Measurements from ENCODE around the gene LGR6. TPM values are rescaled to one million over a fixed set of nuclear protein-coding genes. Genes with fewer than 3 reads are reported as not detected.

The LGR6 gene
- total RNA-seq, 2 experiments from 2014 or later = 0.08 TPM; not detected in 1

DNA sequence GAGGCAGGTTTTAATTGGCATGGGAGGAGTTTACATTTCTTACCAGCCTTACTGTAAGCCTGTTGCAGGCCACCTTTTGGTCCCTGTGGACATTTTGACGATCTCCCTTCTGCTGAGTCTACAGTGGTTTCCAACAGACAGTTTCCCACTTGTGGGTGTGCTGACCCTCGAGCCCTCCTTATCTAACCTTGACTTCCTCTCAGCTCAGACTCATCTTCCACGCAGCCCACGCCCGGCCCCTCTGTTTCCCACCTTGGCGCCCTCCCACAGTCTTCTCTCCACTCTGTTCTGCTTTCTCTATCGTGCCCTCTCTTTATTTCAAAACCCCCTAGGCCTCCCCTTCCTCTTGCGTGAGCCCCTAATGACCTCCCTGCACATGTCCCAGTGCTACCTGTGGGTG is 43.0 kb upstream of the LGR6 start:
- Mint-ChIP-seq H3K9me3 (ENCODE audit: insufficient read depth) (no peaks in the 10 kb centered on the region), H3K27me3 (ENCODE audit: low read depth) (no peaks in the 10 kb centered on the region), H3K4me1 (ENCODE audit: low read depth) (peaks cover 30% of the 10 kb centered on the region), H3K36me3 (ENCODE audit: low read depth) (peaks cover 67% of the 10 kb centered on the region), H3K27ac (peak overlapping the region; percentile 67), H3K4me3 (no peak overlapping the region)
- ATAC-seq = no peak
- DNase-seq = no peak
- POLR2A ChIA-PET = interaction anchor here (8.4 kb wide), 1 partner anchor 9 kb away, joined by 103 read pairs; the partner anchor contains the start of gene PTPN7
- CTCF ChIA-PET = interaction anchor here (1.0 kb wide), 1 partner anchor 34 kb away, joined by 3 read pairs; no protein-coding TSS in a partner anchor

DNA sequence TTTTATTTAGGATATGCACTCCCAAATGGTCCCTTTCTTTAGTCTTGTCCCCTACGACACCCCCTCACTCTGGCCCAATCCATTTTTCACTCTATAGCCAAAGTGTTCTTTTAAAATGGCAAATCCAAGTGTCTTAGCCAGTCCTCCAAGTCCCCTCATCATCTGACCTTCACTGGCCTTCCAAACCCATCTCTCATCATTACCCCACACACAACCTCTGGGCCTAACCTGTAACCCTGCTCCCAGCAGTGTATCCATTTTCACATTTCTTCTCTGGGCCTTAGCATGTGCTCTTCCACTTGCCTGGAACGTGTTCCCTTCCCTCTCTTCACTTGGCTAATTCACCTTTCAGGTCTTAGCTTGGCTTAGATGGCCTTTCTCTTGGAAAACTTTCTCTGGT is 42.6 kb upstream of the LGR6 start:
- Mint-ChIP-seq H3K27me3 (ENCODE audit: low read depth) (no peaks in the 10 kb centered on the region), H3K4me1 (ENCODE audit: low read depth) (peaks cover 31% of the 10 kb centered on the region), H3K4me3 (no peak overlapping the region), H3K9me3 (ENCODE audit: insufficient read depth) (no peaks in the 10 kb centered on the region), H3K27ac (peak overlapping the region; percentile 67), H3K36me3 (ENCODE audit: low read depth) (peaks cover 70% of the 10 kb centered on the region)
- DNase-seq (no peak), ATAC-seq (no peak)
- ChIA-PET CTCF (interaction anchor here (1.3 to 1.6 kb wide), 2 partner anchors 16 to 41 kb away, joined by 3 to 4 read pairs; no protein-coding TSS in a partner anchor), POLR2A (interaction anchor here (0.6 kb wide), 1 partner anchor 37 kb away, joined by 4 read pairs; no protein-coding TSS in a partner anchor)

DNA sequence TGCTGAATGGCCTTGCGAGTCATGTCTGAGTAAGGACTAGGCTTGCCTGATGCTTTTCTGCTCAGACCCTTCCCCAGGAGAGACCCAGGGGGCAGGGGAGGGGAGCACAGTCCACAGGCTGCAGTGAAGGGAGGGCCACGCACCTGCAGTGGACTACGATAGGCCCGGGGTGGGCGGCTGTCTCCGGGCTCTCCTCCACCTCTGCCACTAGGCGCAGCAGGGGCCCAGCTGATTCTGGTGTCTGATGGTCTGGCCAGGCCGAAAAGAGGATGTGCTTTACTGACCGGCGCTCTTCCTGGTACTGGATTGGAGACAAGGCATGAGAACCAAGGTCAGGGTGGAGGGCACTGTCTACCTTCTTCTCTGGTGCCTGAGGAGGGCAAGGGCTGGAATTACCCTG is 41.2 kb upstream of the LGR6 start:
- CTCF ChIA-PET = interaction anchor here (0.7 to 1.6 kb wide), 3 partner anchors 17 to 40 kb away, joined by 3 to 4 read pairs (median 3); no protein-coding TSS in a partner anchor
- POLR2A ChIA-PET = interaction anchor here (0.7 kb wide), 1 partner anchor 10 kb away, joined by 3 read pairs; no protein-coding TSS in a partner anchor
- H3K4me3 Mint-ChIP-seq = no peak overlapping the region
- DNase-seq (no peak), ATAC-seq (no peak)
- H3K4me1 Mint-ChIP-seq (ENCODE audit: low read depth) = peaks cover 40% of the 10 kb centered on the region
- no peaks in the 10 kb centered on the region for H3K9me3 Mint-ChIP-seq (ENCODE audit: insufficient read depth)
- H3K36me3 Mint-ChIP-seq (ENCODE audit: low read depth) = peaks cover 75% of the 10 kb centered on the region
- no peak overlapping the region for H3K27ac Mint-ChIP-seq
- no peaks in the 10 kb centered on the region for H3K27me3 Mint-ChIP-seq (ENCODE audit: low read depth)

DNA sequence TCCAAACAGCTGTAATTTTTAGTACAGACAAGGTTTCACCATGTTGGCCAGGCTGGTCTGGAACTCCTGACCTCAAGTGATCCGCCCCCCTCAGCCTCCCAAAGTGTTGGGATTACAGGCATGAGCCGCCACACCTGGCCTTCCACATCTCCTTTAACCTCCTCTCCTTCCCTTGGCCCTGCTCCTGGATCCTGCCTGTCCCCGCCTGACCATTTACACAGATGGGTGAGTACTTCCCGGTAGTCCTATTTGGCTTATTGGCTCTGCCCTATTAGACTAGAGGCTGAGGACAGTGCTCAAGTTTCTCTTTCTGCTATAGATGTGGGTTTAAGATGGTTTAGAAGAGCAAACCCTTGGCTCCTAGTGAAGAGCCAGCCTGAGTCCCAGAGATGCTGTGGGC is 40.3 kb upstream of the LGR6 start:
- H3K27ac Mint-ChIP-seq = no peak overlapping the region

DNA sequence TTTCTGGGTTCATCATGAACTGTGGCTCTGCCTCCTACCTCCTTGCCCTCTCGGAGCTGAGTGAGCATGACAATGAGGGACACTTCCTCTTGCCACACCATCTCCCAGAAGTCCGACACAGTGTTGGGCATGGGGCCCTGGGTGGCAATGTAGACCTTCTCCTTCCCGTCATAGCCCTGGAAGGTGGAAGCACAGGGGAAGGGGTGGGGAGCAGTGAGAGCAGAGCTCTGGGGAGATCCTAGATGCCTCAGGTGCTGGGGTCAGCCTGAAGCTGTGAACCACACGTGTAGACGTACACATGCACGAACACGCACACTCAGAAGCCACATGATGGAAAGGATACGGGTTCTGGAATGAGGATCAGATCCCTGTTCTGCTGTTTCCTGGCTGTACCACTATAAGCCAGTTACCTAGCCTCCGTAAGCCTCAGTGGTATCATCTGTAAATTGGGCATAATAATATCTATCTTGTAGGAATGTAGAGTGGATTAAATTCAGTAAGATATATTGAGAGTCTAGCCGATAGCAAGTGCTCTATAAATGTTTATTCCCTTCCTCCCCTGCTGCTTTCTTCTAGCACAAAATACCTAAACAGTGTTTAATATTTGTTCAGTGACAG is 39.3 kb upstream of the LGR6 start:
- ChIA-PET CTCF (interaction anchor here (0.7 to 3.4 kb wide), 18 partner anchors 9 to 258 kb away, joined by 3 to 31 read pairs (median 13); partner anchors contain the start of genes ARL8A, LGR6 and UBE2T), POLR2A (interaction anchor here (1.1 to 11.3 kb wide), 5 partner anchors 8 to 188 kb away, joined by 3 to 103 read pairs (median 5); partner anchors contain the start of genes ARL8A and UBE2T)
- peaks cover 53% of the 10 kb centered on the region for H3K4me1 Mint-ChIP-seq (ENCODE audit: low read depth)
- no peak overlapping the region for H3K4me3 Mint-ChIP-seq
- ATAC-seq (no peak), DNase-seq (no peak)
- no peaks in the 10 kb centered on the region for H3K9me3 Mint-ChIP-seq (ENCODE audit: insufficient read depth)
- peak overlapping the region; percentile 53 for H3K27ac Mint-ChIP-seq
- H3K36me3 Mint-ChIP-seq (ENCODE audit: low read depth) = peaks cover 76% of the 10 kb centered on the region
- H3K27me3 Mint-ChIP-seq (ENCODE audit: low read depth) = no peaks in the 10 kb centered on the region

More for the DNA sequence above, 40.3 kb upstream of the LGR6 start:
- peaks cover 48% of the 10 kb centered on the region for H3K4me1 Mint-ChIP-seq (ENCODE audit: low read depth)
- ChIA-PET POLR2A (interaction anchor here (0.7 to 2.1 kb wide), 2 partner anchors 9 to 13 kb away, joined by 3 to 9 read pairs; no protein-coding TSS in a partner anchor), CTCF (interaction anchor here (2.2 to 3.4 kb wide), 3 partner anchors 36 to 163 kb away, joined by 14 to 28 read pairs (median 19); partner anchors contain the start of gene LGR6)
- H3K4me3 Mint-ChIP-seq = no peak overlapping the region
- no peaks in the 10 kb centered on the region for H3K27me3 Mint-ChIP-seq (ENCODE audit: low read depth)
- no peak for ATAC-seq
- peaks cover 74% of the 10 kb centered on the region for H3K36me3 Mint-ChIP-seq (ENCODE audit: low read depth)
- DNase-seq = no peak
- no peaks in the 10 kb centered on the region for H3K9me3 Mint-ChIP-seq (ENCODE audit: insufficient read depth)

DNA sequence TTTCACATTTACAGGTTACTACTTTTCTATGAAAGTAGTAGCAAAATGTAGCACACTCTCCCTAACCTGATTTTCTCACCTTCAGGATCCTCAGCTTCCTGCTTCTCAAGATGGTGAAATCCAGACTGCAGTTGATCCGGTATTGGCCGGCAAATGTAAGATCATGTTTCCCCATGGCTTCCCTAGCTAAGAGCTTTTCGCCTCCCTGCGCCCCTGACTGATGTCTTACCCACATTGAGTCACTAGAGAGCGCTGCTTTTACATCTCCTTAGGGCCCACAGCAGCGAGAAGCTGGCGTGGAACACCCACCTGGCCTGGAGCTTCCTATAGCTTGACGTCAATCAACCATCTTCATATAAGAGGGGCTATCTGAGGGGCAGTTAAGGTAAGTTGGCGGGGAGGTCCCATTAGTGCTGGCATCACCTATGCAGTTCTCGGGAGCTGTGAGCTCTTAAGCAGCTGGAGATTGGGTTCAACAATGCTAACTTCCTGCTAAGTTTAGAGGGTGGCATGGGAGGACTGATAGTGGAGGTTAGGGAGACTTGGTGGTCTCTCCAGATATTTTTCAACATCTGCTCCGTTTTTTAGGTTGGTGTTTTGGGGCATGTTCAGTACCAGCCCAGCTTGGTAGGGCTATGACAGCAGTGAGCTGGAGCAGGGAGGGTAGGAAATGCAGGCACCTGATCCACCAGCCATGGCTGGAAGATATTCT is 38.7 kb upstream of the LGR6 start:
- ChIA-PET POLR2A (interaction anchor here (1.1 to 11.3 kb wide), 5 partner anchors 8 to 187 kb away, joined by 3 to 103 read pairs (median 5); partner anchors contain the start of genes ARL8A and UBE2T), CTCF (interaction anchor here (0.7 to 3.4 kb wide), 20 partner anchors 8 to 259 kb away, joined by 3 to 31 read pairs (median 10); partner anchors contain the start of genes ARL8A, LGR6 and UBE2T)
- ATAC-seq (peak; percentile 54), DNase-seq (peak; percentile 74)
- peak overlapping the region; percentile 3 for H3K4me3 Mint-ChIP-seq
- peaks cover 78% of the 10 kb centered on the region for H3K36me3 Mint-ChIP-seq (ENCODE audit: low read depth)
- no peaks in the 10 kb centered on the region for H3K9me3 Mint-ChIP-seq (ENCODE audit: insufficient read depth)
- peak overlapping the region; percentile 53 for H3K27ac Mint-ChIP-seq
- H3K27me3 Mint-ChIP-seq (ENCODE audit: low read depth) = no peaks in the 10 kb centered on the region
- peaks cover 55% of the 10 kb centered on the region for H3K4me1 Mint-ChIP-seq (ENCODE audit: low read depth)

DNA sequence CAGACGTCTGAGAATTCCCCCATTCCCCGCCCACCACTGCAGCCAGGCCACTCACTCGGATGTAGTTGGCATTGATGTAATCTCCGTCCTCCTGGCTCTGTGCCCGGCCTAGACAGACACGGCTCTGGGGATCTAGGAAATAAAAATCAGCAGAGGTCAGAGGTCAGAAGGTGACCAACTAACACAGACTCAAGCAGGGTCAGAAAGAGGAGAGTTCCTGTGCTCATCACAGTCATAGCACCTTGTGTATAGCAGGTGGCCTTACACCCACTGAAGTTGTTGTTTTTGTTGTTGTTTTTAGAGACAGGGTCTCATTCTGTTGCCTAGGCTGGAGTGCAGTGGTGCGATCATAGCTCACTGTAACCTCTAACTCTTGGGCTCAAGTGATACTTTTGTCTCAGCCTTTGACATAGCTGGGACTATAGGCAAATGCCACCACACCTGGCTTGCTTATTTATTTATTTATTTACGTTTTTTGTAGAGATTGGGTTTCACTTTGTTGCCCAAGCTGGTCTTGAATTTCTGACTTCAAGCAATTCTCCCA is 38.0 kb upstream of the LGR6 start:
- H3K27me3 Mint-ChIP-seq (ENCODE audit: low read depth) = no peaks in the 10 kb centered on the region
- CTCF ChIA-PET = interaction anchor here (0.9 to 3.4 kb wide), 20 partner anchors 8 to 260 kb away, joined by 3 to 31 read pairs (median 10); partner anchors contain the start of genes ARL8A, LGR6 and UBE2T
- peaks cover 56% of the 10 kb centered on the region for H3K4me1 Mint-ChIP-seq (ENCODE audit: low read depth)
- DNase-seq (no peak), ATAC-seq (no peak)
- POLR2A ChIA-PET = interaction anchor here (2.0 to 11.3 kb wide), 3 partner anchors 9 to 186 kb away, joined by 5 to 103 read pairs (median 9); partner anchors contain the start of genes ARL8A and UBE2T
- no peak overlapping the region for H3K4me3 Mint-ChIP-seq
- no peaks in the 10 kb centered on the region for H3K9me3 Mint-ChIP-seq (ENCODE audit: insufficient read depth)
- H3K27ac Mint-ChIP-seq = peak overlapping the region; percentile 26
- peaks cover 81% of the 10 kb centered on the region for H3K36me3 Mint-ChIP-seq (ENCODE audit: low read depth)

DNA sequence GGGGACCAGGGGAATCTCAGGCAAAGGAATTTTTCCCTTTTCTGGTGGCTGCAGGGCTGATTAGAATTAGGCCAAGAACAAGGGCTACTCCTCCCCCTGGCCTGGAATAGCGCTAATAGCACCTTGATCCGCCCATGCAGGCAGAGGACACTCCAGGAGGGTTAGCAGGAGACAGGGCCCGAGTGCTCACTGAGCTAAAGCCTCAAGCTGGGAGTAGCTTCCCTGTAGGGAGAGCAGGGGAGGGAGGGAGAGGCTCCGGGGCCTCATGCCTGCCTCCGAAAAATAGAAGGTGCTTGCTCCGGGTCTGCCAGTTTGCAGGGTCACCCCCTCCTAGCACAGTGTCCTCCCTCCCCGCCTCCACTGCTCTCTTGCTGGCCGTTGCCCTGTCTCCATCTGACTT is 37.0 kb upstream of the LGR6 start:
- ChIA-PET POLR2A (interaction anchor here (1.2 to 11.3 kb wide), 2 partner anchors 8 to 10 kb away, joined by 3 to 103 read pairs; partner anchors contain the start of gene ARL8A), CTCF (interaction anchor here (1.9 to 3.4 kb wide), 5 partner anchors 9 to 36 kb away, joined by 4 to 31 read pairs (median 28); partner anchors contain the start of gene LGR6)
- peaks cover 58% of the 10 kb centered on the region for H3K4me1 Mint-ChIP-seq (ENCODE audit: low read depth)
- DNase-seq = no peak
- peaks cover 71% of the 10 kb centered on the region for H3K36me3 Mint-ChIP-seq (ENCODE audit: low read depth)
- H3K27me3 Mint-ChIP-seq (ENCODE audit: low read depth) = no peaks in the 10 kb centered on the region
- no peak for ATAC-seq
- H3K9me3 Mint-ChIP-seq (ENCODE audit: insufficient read depth) = no peaks in the 10 kb centered on the region
- no peak overlapping the region for H3K4me3 Mint-ChIP-seq
- H3K27ac Mint-ChIP-seq = peak overlapping the region; percentile 12

DNA sequence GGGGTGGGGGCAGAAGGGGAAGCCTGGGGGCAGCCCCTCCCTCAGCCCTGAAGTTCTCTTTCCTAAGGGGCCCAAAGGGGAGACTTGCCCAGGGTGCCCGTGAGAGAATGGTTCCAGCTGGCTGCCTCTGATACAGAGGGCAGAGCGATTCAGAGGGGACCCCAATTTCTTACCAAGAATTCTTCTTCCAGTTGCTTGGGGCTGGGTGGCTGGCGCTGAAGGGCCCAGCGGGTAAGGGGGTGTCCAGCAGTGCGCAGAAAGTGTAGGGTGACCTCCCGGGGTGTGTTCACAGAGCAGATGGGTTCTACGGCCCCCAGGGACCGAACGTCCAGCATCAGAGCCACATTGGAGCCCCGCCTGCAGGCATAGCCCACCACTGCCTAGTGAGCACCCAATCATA is 35.7 kb upstream of the LGR6 start:
- H3K27ac Mint-ChIP-seq = peak overlapping the region; percentile 100
- ATAC-seq (no peak), DNase-seq (no peak)
- POLR2A ChIA-PET = interaction anchor here (11.3 kb wide), 1 partner anchor 11 kb away, joined by 103 read pairs; the partner anchor contains the start of gene ARL8A
- peak overlapping the region; percentile 91 for H3K4me3 Mint-ChIP-seq
- H3K36me3 Mint-ChIP-seq (ENCODE audit: low read depth) = peaks cover 59% of the 10 kb centered on the region
- no peaks in the 10 kb centered on the region for H3K27me3 Mint-ChIP-seq (ENCODE audit: low read depth)
- H3K9me3 Mint-ChIP-seq (ENCODE audit: insufficient read depth) = no peaks in the 10 kb centered on the region
- peaks cover 71% of the 10 kb centered on the region for H3K4me1 Mint-ChIP-seq (ENCODE audit: low read depth)
- CTCF ChIA-PET = no interaction called here

DNA sequence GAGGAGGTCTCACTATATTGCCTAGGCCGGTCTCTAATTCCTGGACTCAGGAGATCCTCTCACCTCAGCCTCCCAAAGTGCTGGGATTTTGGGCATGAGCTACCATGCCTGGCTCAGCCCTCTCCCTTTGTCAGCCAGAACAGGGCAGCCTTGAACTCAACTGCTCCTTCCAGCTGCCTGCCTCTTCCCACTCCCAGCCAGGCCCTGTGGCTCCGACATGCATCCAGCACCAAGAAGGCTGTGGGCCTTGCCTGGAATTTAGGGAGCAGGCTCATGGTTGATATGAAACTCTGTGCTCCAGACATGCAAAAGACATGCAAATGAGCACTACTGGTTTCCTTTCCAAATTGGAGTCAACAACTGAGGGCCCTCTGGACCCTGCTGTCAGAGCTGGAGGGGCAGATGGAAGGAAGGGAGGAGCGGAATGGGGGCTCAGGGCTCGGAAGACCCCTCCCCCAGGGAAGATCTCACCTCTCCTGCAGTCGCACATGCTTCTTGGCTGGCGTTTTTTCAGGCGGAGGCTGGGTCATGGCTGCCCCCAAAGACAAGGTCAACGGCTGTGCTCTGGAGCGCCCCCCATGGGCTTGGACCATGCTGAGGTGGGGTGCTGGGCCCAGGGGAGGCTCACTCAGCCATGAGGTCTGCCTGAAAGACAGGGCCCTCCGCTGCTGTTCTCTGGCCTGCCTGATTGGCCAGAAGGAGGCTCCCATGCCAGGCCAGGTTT is 34.6 kb upstream of the LGR6 start:
- Mint-ChIP-seq H3K4me1 (ENCODE audit: low read depth) (peaks cover 78% of the 10 kb centered on the region), H3K36me3 (ENCODE audit: low read depth) (peaks cover 52% of the 10 kb centered on the region), H3K27me3 (ENCODE audit: low read depth) (no peaks in the 10 kb centered on the region), H3K9me3 (ENCODE audit: insufficient read depth) (no peaks in the 10 kb centered on the region), H3K4me3 (peak overlapping the region; percentile 91), H3K27ac (peak overlapping the region; percentile 100)
- no peak for ATAC-seq
- POLR2A ChIA-PET = interaction anchor here (0.6 to 11.3 kb wide), 3 partner anchors 12 to 848 kb away, joined by 3 to 103 read pairs (median 15); partner anchors contain the start of gene ARL8A
- CTCF ChIA-PET = interaction anchor here (3.9 to 6.2 kb wide), 3 partner anchors 12 to 25 kb away, joined by 20 to 39 read pairs (median 29); partner anchors contain the start of gene ARL8A
- peak; percentile 53 for DNase-seq
